Heart right ventricle (tissue), 16 donors: Measurements from ENCODE around the gene ADNP. TPM values are rescaled to one million over a fixed set of nuclear protein-coding genes. Genes with fewer than 3 reads are reported as not detected.

Experiments
- ATAC-seq, 8 donors: fragments of 200-7000 bp; cut with Tn5 transposase; one replicate each; pipeline ENCODE4 v1.9.1; 2020; ENCODE audit warnings: mild to moderate bottlenecking in 8 of 8, moderate library complexity in 8 of 8, moderate number of reproducible peaks in 1 of 8
- DNase-seq, 2 donors: peaks; one replicate each; pipeline ENCODE4 v3.0.0-alpha.2; 2020
- H3K27ac ChIP-seq, 10 donors: fragments of 200-600 bp; sonication (generic) in 2 of 10; one replicate each; pipeline versions ENCODE4 v1.5.0 to v1.8.0; 2020 to 2022; ENCODE audit warnings: mild to moderate bottlenecking in 3 of 10
- H3K27me3 ChIP-seq, 7 donors: fragments of 200-600 bp; one replicate each; pipeline ENCODE4 v1.8.0; 2021 to 2022; ENCODE audit warnings: mild to moderate bottlenecking in 2 of 7
- H3K36me3 ChIP-seq, 9 donors: fragments of 200-600 bp; sonication (generic) in 1 of 9; one replicate each; pipeline versions ENCODE4 v1.5.0 to v1.8.0; 2020 to 2022; ENCODE audit warnings: mild to moderate bottlenecking in 2 of 9
- H3K4me1 ChIP-seq, 9 donors: fragments of 200-600 bp; sonication (generic) in 1 of 9; one replicate each; pipeline versions ENCODE4 v1.5.0 to v1.8.0; 2020 to 2022; ENCODE audit warnings: mild to moderate bottlenecking in 4 of 9
- H3K4me3 ChIP-seq, 10 donors: fragments of 200-600 bp; sonication (generic) in 2 of 10; one replicate each; pipeline versions ENCODE4 v1.5.0 to v1.8.0; 2020 to 2022; ENCODE audit warnings: mild to moderate bottlenecking in 7 of 10, moderate library complexity in 2 of 10
- H3K9me3 ChIP-seq, 11 donors: fragments of 200-600 bp in 10 of 11; sonication (generic) in 2 of 11; one replicate each; pipeline versions ENCODE4 v1.5.0 to v1.8.0; 2013 to 2022; ENCODE audit warnings: mild to moderate bottlenecking in 2 of 11, control low read depth in 1 of 11, moderate library complexity in 1 of 11
- WGBS, 2 donors: extraction: QIAGEN DNeasy Blood & Tissue Kit; methylation state at CpG; one replicate each; pipeline ENCODE4 v1.1.7; 2013; ENCODE audit warnings: inconsistent platforms in 1 of 2; 5-methylcytosine and 5-hydroxymethylcytosine counted together
- intact Hi-C, 10 donors: fragments of 100-400 bp; cut with DNase I; formaldehyde crosslinking; loops; one replicate each; pipeline versions ENCODE4 v1.11.1 to v1.14.2; 2022
- polyA plus RNA-seq, 2 donors: library from polyadenylated mRNA; stranded (reverse); fragments of 200-250 nt; gene quantifications; one replicate each; pipeline ENCODE4 v1.2.3, GENCODE V29; 2013
- total RNA-seq, 10 donors: library from RNA; stranded (reverse); fragmentation: NEBNext Ultra II Directional in 3 of 10; extraction: Animal tissue kit (Norgen Biotek cat#: 25700) in 3 of 10; gene quantifications; one replicate each; pipeline versions ENCODE4 v1.2.1 to v1.2.4, GENCODE V29; 2021 to 2023
- TF ChIP-seq, protein P1 (sequence below), 9 donors: fragments of 200-600 bp; sonication (generic) in 2 of 9; IDR thresholded peaks; one replicate each; pipeline versions ENCODE4 v1.5.0 to v1.8.0; 2021 to 2022; ENCODE audit warnings: antibody characterized with exemption in 9 of 9, mild to moderate bottlenecking in 5 of 9, moderate library complexity in 1 of 9
- donor health status: Arrhythmogenic right ventricular cardiomyopathy.
- donor health status: ischemic (EF 13 %, LVEDD 7.1; RV severe dilation, severe dysfunction).
- donor health status: healthy with polysubstance abuse.
- donor health status: DM: no; HTN: yes; CAD: no.
- donor health status: DM: no; HTN: no; CAD: no.
- donor health status: ischemic (EF 25% LVEDD 6.9; RV normal size, moderate dysfunction).
- donor health status: ischemic (EF 25% LVEDD 5.7; RV mildly dilated, moderate dysfunction).
- donor health status: healthy.
- donor health status: DM: yes; HTN: yes; CAD: no.
- donor health status: Ischemic cardiomyopathy.
- donor health status: ischemic (EF 35%, LVEDD 5.7; RV mildly dilated, moderate dysfunction).
- donor health status: nonischemic (EF 11% LVEDD 7.7; RV severe dilation, severe dysfunction).
- donor health status: DM: yes; HTN: yes; CAD: no.
- donor health status: PGD.
- donor health status: ischemic (EF 29% LVEDD 5.4; RV normal size, mild dysfunction).
- donor health status: nonischemic (EF 23%, LVEDD 6.1; RV moderate dilation, normal function).

Gene ADNP
- total and polyA plus RNA-seq, 12 donors, result 14.6 to 46.1 (median 37.9) TPM

- H3K9me3 ChIP-seq, result no peaks in the 10 kb centered on the region
- no peaks in the 10 kb centered on the region for H3K27me3 ChIP-seq
- ATAC-seq (peak in 2 of 8 donors; percentile 11 to 26), DNase-seq (no peak)
- WGBS, 2 donors, result 73 to 75% methylated on average over 4 of the region's 4 CpGs
- intact Hi-C loops, result no loop called here
- H3K4me1 ChIP-seq, result peaks cover 0 to 16% (median 5%) of the 10 kb centered on the region in 9 donors
- H3K4me3 ChIP-seq, result no peak overlapping the region
- no peak overlapping the region for H3K27ac ChIP-seq
- H3K36me3 ChIP-seq, result peaks cover 0 to 100% (median 80%) of the 10 kb centered on the region in 9 donors
- TF ChIP-seq, protein P1, sequence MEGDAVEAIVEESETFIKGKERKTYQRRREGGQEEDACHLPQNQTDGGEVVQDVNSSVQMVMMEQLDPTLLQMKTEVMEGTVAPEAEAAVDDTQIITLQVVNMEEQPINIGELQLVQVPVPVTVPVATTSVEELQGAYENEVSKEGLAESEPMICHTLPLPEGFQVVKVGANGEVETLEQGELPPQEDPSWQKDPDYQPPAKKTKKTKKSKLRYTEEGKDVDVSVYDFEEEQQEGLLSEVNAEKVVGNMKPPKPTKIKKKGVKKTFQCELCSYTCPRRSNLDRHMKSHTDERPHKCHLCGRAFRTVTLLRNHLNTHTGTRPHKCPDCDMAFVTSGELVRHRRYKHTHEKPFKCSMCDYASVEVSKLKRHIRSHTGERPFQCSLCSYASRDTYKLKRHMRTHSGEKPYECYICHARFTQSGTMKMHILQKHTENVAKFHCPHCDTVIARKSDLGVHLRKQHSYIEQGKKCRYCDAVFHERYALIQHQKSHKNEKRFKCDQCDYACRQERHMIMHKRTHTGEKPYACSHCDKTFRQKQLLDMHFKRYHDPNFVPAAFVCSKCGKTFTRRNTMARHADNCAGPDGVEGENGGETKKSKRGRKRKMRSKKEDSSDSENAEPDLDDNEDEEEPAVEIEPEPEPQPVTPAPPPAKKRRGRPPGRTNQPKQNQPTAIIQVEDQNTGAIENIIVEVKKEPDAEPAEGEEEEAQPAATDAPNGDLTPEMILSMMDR (IDR thresholded peaks at IDR 0.05), result no peak
These were observed 17.0 kb upstream of the ADNP start for GRCh38 chr20:50948132-50948785.

- DNase-seq (no peak), ATAC-seq (no peak)
- no peak overlapping the region for H3K27ac ChIP-seq
- 95 to 96% methylated on average over 7 of the region's 7 CpGs for WGBS, 2 donors
- H3K36me3 ChIP-seq, result peaks cover 0 to 100% (median 68%) of the 10 kb centered on the region in 9 donors
- H3K4me1 ChIP-seq, result peaks cover 0 to 5% (median 2%) of the 10 kb centered on the region in 9 donors
- no peaks in the 10 kb centered on the region for H3K9me3 ChIP-seq
- intact Hi-C loops, result no loop called here
- TF ChIP-seq, protein P1 (IDR thresholded peaks at IDR 0.05), result no peak
- no peaks in the 10 kb centered on the region for H3K27me3 ChIP-seq
- no peak overlapping the region for H3K4me3 ChIP-seq
These were observed 11.8 kb upstream of the ADNP start for GRCh38 chr20:50943069-50943468.

- 90 to 93% methylated on average over 1 of the region's 1 CpG for WGBS, 2 donors
- Histone ChIP-seq H3K36me3 (peaks cover 0 to 67% (median 35%) of the 10 kb centered on the region in 9 donors), H3K27ac (no peak overlapping the region), H3K27me3 (no peaks in the 10 kb centered on the region), H3K9me3 (no peaks in the 10 kb centered on the region), H3K4me3 (no peak overlapping the region), H3K4me1 (peaks cover 0 to 23% (median 13%) of the 10 kb centered on the region in 9 donors)
- ATAC-seq, result no peak
- no peak for DNase-seq
- TF ChIP-seq, protein P1 (IDR thresholded peaks at IDR 0.05), result no peak
- intact Hi-C loops, result loop anchor here in 1 of 10 donors (5.0 kb wide), 1 partner anchor 141 kb away; no protein-coding TSS in a partner anchor
These were observed 2.4 kb upstream of the ADNP start for GRCh38 chr20:50933589-50933988.

DNA sequence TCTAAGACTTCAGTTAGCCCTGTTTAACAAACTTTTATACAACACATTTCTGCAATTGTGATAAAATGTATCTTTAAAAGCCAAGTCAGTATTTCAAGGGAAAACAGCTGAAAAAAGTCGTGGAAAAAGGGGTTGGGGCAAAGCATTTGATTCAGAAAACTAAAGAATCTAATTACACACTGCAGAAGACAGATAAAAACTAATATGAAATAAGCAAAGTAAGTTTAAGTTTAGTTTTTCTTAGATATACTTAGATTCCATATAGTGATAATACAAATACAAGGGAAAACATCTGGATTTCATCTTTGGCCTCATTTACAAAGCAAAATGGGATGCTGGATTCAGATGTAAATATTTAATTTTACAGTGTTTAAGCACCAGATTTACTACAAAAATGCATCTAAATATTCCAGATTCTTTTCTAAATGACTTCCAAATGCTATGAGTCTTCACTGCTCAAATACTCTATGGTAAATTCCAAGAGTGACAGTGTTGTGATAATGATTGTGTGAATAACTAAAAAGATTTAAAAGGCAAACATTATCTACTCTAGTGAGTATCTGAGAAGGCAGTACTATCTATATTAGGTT, 1.5 kb upstream of the ADNP start:
- Histone ChIP-seq H3K27me3 (no peaks in the 10 kb centered on the region), H3K36me3 (peaks cover 0 to 67% (median 35%) of the 10 kb centered on the region in 9 donors), H3K4me1 (peaks cover 0 to 29% (median 21%) of the 10 kb centered on the region in 9 donors), H3K4me3 (no peak overlapping the region), H3K27ac (peak overlapping the region in 2 of 10 donors; percentile 98 to 100), H3K9me3 (no peaks in the 10 kb centered on the region)
- WGBS, 2 donors, result 73 to 76% methylated on average over 1 of the region's 1 CpG
- intact Hi-C loops, result loop anchor here in 1 of 10 donors (5.0 kb wide), 1 partner anchor 140 kb away; no protein-coding TSS in a partner anchor
- TF ChIP-seq, protein P1 (IDR thresholded peaks at IDR 0.05), result no peak
- ATAC-seq (no peak), DNase-seq (no peak)
